ENCODE results near the gene ANKRD63.

The ANKRD63 gene

DNA sequence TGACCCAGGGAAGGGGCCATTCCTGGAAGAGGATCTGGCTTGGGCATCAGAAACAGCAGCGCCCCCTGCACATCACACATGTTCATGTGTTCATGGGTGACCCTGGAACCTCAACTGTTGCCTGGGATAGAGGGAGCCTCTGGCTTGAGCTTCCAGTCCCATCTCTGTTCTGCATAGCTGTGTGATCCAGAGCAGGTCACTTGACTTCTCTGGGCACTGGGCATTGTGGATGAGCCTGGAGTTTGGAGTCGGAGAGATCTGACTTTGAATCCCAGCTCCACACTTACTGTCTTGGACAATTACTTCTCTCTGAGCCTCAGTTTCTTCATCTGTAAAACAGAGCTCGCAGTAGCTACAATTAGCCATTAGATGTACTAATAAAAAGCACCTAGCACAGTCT lies 28.4 kb downstream of the ANKRD63 start:
- H3K23ac ChIP-seq (ENCODE audit: low read length in 2 of 2), result no peak overlapping the region
- no peak overlapping the region for H3K14ac ChIP-seq (ENCODE audit: low read length in 2 of 2)
- no peak for DNase-seq
- H2AK5ac ChIP-seq (ENCODE audit: low read length, severe bottlenecking), result no peak overlapping the region
- peaks cover 52% of the 10 kb centered on the region for H3K4me1 ChIP-seq (ENCODE audit: control insufficient read depth, insufficient read depth, low read depth, low read length)
- no peak overlapping the region for H3K4me2 ChIP-seq (ENCODE audit: low read length, poor library complexity, severe bottlenecking)
- H4K8ac ChIP-seq (ENCODE audit: low read length), result no peak overlapping the region
- H2BK15ac ChIP-seq (ENCODE audit: low read depth, poor library complexity, severe bottlenecking), result no peak overlapping the region
- no peak overlapping the region for H2BK12ac ChIP-seq (ENCODE audit: low read length in 2 of 2)
- H3K27ac ChIP-seq (ENCODE audit: low read length, poor library complexity, severe bottlenecking), result no peak overlapping the region
- H2BK120ac ChIP-seq (ENCODE audit: low read depth, low read length), result no peak overlapping the region
- H2BK5ac ChIP-seq (ENCODE audit: low read depth, low read length, poor library complexity, severe bottlenecking), result no peak overlapping the region
- H3K9ac ChIP-seq (ENCODE audit: low read length), result no peak overlapping the region
- H2AFZ ChIP-seq (ENCODE audit: low read depth, low read length), result no peak overlapping the region
- H3K79me1 ChIP-seq (replicated peaks; ENCODE audit: low read length, poor library complexity, severe bottlenecking), result peaks cover 1% of the 10 kb centered on the region
- H3K18ac ChIP-seq (ENCODE audit: low read depth in 1 of 2, low read length in 2 of 2), result no peak overlapping the region
- H3K36me3 ChIP-seq (ENCODE audit: control insufficient read depth in 1 of 2, insufficient read depth in 2 of 2, low read depth in 1 of 2, low read length in 2 of 2), result no peaks in the 10 kb centered on the region
- H4K91ac ChIP-seq (ENCODE audit: low read length), result no peak overlapping the region
- peaks cover 0 to 63% of the 10 kb centered on the region in 2 experiments for H3K27me3 ChIP-seq (ENCODE audit: control insufficient read depth in 1 of 2, insufficient read depth in 1 of 2, low read length in 2 of 2)
- H3K4me3 ChIP-seq (ENCODE audit: insufficient read depth in 1 of 2, low read depth in 1 of 2, low read length in 2 of 2), result no peak overlapping the region
- H3K4ac ChIP-seq (ENCODE audit: low read depth in 1 of 2, low read length in 2 of 2), result no peak overlapping the region
- H3K9me3 ChIP-seq (ENCODE audit: control insufficient read depth, low read length), result no peaks in the 10 kb centered on the region
- 98% methylated on average over 3 of the region's 3 CpGs for WGBS

DNA sequence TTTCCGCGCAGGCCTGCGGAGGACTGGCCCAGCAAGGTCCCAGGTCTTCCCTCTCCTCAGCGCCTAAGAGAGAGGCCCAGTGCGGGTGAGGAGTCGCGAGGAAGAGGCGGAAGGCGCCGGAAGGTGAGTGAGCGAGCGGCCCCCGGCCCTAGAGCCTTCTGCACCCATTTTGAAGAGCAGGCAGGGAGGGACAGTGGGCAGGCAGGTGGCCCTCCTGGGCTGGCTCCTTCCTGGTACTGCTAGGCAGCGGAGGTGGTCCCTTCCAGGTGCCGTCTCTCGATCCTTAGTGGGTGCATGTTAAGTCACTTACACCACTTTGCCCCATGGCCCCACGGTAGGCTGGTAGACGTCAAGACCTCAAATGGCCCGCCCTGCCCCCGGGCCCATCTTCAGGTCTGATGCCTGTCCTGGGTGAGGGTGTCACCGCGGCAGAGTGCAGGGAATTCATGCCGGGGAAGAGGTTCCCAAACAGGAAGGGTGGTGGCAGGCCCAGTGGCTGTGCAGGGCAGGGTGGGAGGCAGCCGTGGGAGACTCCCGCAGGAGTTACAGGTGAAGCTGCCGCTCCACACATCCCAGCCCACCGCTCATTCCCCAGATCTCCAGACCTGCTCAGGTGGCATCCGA lies 29.6 kb downstream of the ANKRD63 start:
- Histone ChIP-seq H3K23ac (ENCODE audit: low read length in 2 of 2) (peak overlapping the region in 1 of 2 experiments; percentile 57), H2BK12ac (ENCODE audit: low read length in 2 of 2) (no peak overlapping the region), H3K27me3 (ENCODE audit: control insufficient read depth in 1 of 2, insufficient read depth in 1 of 2, low read length in 2 of 2) (peaks cover 0 to 67% of the 10 kb centered on the region in 2 experiments), H3K4me3 (ENCODE audit: insufficient read depth in 1 of 2, low read depth in 1 of 2, low read length in 2 of 2) (peak overlapping the region; percentile 63 to 72), H2BK5ac (ENCODE audit: low read depth, low read length, poor library complexity, severe bottlenecking) (no peak overlapping the region), H2AFZ (ENCODE audit: low read depth, low read length) (no peak overlapping the region), H3K18ac (ENCODE audit: low read depth in 1 of 2, low read length in 2 of 2) (no peak overlapping the region), H3K4ac (ENCODE audit: low read depth in 1 of 2, low read length in 2 of 2) (no peak overlapping the region), H2BK15ac (ENCODE audit: low read depth, poor library complexity, severe bottlenecking) (no peak overlapping the region), H3K36me3 (ENCODE audit: control insufficient read depth in 1 of 2, insufficient read depth in 2 of 2, low read depth in 1 of 2, low read length in 2 of 2) (no peaks in the 10 kb centered on the region), H3K14ac (ENCODE audit: low read length in 2 of 2) (no peak overlapping the region), H3K9ac (ENCODE audit: low read length) (peak overlapping the region; percentile 32), H3K79me1 (replicated peaks; ENCODE audit: low read length, poor library complexity, severe bottlenecking) (peaks cover 1% of the 10 kb centered on the region), H2BK120ac (ENCODE audit: low read depth, low read length) (no peak overlapping the region), H3K27ac (ENCODE audit: low read length, poor library complexity, severe bottlenecking) (no peak overlapping the region), H2AK5ac (ENCODE audit: low read length, severe bottlenecking) (no peak overlapping the region), H3K9me3 (ENCODE audit: control insufficient read depth, low read length) (no peaks in the 10 kb centered on the region), H3K4me1 (ENCODE audit: control insufficient read depth, insufficient read depth, low read depth, low read length) (peaks cover 44% of the 10 kb centered on the region), H4K91ac (ENCODE audit: low read length) (no peak overlapping the region), H3K4me2 (ENCODE audit: low read length, poor library complexity, severe bottlenecking) (peak overlapping the region; percentile 95), H4K8ac (ENCODE audit: low read length) (no peak overlapping the region)
- 48% methylated on average over 27 of the region's 28 CpGs for WGBS
- no peak for DNase-seq

DNA sequence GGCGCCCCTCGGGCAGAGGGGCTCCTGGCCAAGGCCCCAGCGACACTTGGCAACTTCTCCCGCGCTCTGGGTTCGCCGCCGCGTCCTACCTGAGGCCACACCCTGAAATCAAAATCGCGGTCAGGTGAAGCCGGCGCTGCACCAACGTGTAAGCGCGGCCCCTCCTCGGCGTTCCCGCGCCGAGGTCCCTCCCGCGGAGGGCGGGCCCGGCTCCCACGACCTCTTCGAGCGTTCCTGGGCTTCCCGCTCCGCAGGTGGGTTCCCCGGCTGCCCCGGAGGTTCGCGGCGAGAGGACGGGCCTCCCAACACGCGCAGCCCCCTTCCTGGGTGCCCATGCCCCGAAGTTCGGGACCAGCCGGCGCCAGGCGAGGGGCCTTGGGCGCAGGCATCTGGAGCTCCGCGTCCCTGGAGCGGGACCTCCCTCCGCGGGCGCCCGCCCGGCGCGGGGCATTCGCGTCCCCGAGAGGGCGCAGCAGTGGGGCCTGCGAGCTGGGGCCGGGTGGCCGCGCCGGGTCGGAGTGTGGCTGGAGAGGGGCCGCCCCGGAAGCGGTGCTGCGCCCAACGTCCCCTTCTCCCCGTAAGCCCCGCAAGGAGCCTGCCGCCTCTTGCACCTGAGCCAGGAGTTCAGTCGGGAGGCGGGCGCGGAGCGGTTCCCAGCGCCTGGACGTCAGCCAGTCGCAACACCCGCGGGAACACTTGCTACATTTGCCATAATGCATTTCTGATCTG lies 30.3 kb downstream of the ANKRD63 start:
- Histone ChIP-seq H2BK120ac (ENCODE audit: low read depth, low read length) (peak overlapping the region; percentile 11), H3K4me3 (ENCODE audit: insufficient read depth in 1 of 2, low read depth in 1 of 2, low read length in 2 of 2) (peak overlapping the region; percentile 63 to 72), H3K18ac (ENCODE audit: low read depth in 1 of 2, low read length in 2 of 2) (no peak overlapping the region), H3K14ac (ENCODE audit: low read length in 2 of 2) (peak overlapping the region in 1 of 2 experiments; percentile 45), H3K23ac (ENCODE audit: low read length in 2 of 2) (no peak overlapping the region), H2BK15ac (ENCODE audit: low read depth, poor library complexity, severe bottlenecking) (peak overlapping the region; percentile 54), H3K27ac (ENCODE audit: low read length, poor library complexity, severe bottlenecking) (no peak overlapping the region), H2AFZ (ENCODE audit: low read depth, low read length) (peak overlapping the region; percentile 47), H3K79me1 (replicated peaks; ENCODE audit: low read length, poor library complexity, severe bottlenecking) (peaks cover 1% of the 10 kb centered on the region), H3K9me3 (ENCODE audit: control insufficient read depth, low read length) (no peaks in the 10 kb centered on the region), H3K4me1 (ENCODE audit: control insufficient read depth, insufficient read depth, low read depth, low read length) (peaks cover 37% of the 10 kb centered on the region), H3K36me3 (ENCODE audit: control insufficient read depth in 1 of 2, insufficient read depth in 2 of 2, low read depth in 1 of 2, low read length in 2 of 2) (no peaks in the 10 kb centered on the region), H4K91ac (ENCODE audit: low read length) (no peak overlapping the region), H3K4me2 (ENCODE audit: low read length, poor library complexity, severe bottlenecking) (peak overlapping the region; percentile 95), H2BK5ac (ENCODE audit: low read depth, low read length, poor library complexity, severe bottlenecking) (no peak overlapping the region), H3K27me3 (ENCODE audit: control insufficient read depth in 1 of 2, insufficient read depth in 1 of 2, low read length in 2 of 2) (peaks cover 0 to 71% of the 10 kb centered on the region in 2 experiments), H3K9ac (ENCODE audit: low read length) (peak overlapping the region; percentile 32), H4K8ac (ENCODE audit: low read length) (no peak overlapping the region), H2BK12ac (ENCODE audit: low read length in 2 of 2) (peak overlapping the region in 1 of 2 experiments; percentile 33), H3K4ac (ENCODE audit: low read depth in 1 of 2, low read length in 2 of 2) (no peak overlapping the region), H2AK5ac (ENCODE audit: low read length, severe bottlenecking) (no peak overlapping the region)
- WGBS, result 6% methylated on average over 78 of the region's 82 CpGs
- DNase-seq, result no peak

DNA sequence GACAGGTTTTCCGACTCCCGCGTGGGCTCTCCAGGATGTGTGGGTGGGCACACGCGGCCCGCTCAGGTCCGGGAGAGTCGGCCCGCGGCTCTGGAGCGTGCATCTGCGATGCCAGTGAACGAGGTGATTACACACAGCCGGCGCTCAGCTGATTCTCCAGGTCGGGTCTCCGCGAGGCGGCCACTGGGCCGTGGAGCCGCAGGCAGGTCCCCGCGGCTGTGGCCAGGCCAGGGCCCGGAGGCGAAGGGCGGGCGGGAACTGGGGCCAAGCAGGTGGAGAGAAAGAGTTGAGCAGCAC lies 30.8 kb downstream of the ANKRD63 start:
- peak overlapping the region; percentile 11 for H2BK120ac ChIP-seq (ENCODE audit: low read depth, low read length)
- H3K4me2 ChIP-seq (ENCODE audit: low read length, poor library complexity, severe bottlenecking), result peak overlapping the region; percentile 95
- H2AK5ac ChIP-seq (ENCODE audit: low read length, severe bottlenecking), result no peak overlapping the region

More for the DNA sequence above, 30.8 kb downstream of the ANKRD63 start:
- no peak overlapping the region for H4K91ac ChIP-seq (ENCODE audit: low read length)
- peaks cover 1% of the 10 kb centered on the region for H3K79me1 ChIP-seq (replicated peaks; ENCODE audit: low read length, poor library complexity, severe bottlenecking)
- H3K36me3 ChIP-seq (ENCODE audit: control insufficient read depth in 1 of 2, insufficient read depth in 2 of 2, low read depth in 1 of 2, low read length in 2 of 2), result no peaks in the 10 kb centered on the region
- WGBS, result 28% methylated on average over 25 of the region's 27 CpGs
- no peak overlapping the region for H3K23ac ChIP-seq (ENCODE audit: low read length in 2 of 2)
- no peak overlapping the region for H4K8ac ChIP-seq (ENCODE audit: low read length)
- no peak overlapping the region for H3K4ac ChIP-seq (ENCODE audit: low read depth in 1 of 2, low read length in 2 of 2)
- H3K27ac ChIP-seq (ENCODE audit: low read length, poor library complexity, severe bottlenecking), result no peak overlapping the region
- no peaks in the 10 kb centered on the region for H3K9me3 ChIP-seq (ENCODE audit: control insufficient read depth, low read length)
- peaks cover 0 to 75% of the 10 kb centered on the region in 2 experiments for H3K27me3 ChIP-seq (ENCODE audit: control insufficient read depth in 1 of 2, insufficient read depth in 1 of 2, low read length in 2 of 2)
- no peak overlapping the region for H2BK5ac ChIP-seq (ENCODE audit: low read depth, low read length, poor library complexity, severe bottlenecking)
- no peak overlapping the region for H3K18ac ChIP-seq (ENCODE audit: low read depth in 1 of 2, low read length in 2 of 2)
- H3K14ac ChIP-seq (ENCODE audit: low read length in 2 of 2), result no peak overlapping the region
- H3K4me3 ChIP-seq (ENCODE audit: insufficient read depth in 1 of 2, low read depth in 1 of 2, low read length in 2 of 2), result peak overlapping the region in 1 of 2 experiments; percentile 63
- no peak overlapping the region for H2AFZ ChIP-seq (ENCODE audit: low read depth, low read length)
- H2BK12ac ChIP-seq (ENCODE audit: low read length in 2 of 2), result no peak overlapping the region
- peaks cover 32% of the 10 kb centered on the region for H3K4me1 ChIP-seq (ENCODE audit: control insufficient read depth, insufficient read depth, low read depth, low read length)
- H3K9ac ChIP-seq (ENCODE audit: low read length), result no peak overlapping the region
- no peak for DNase-seq
- peak overlapping the region; percentile 54 for H2BK15ac ChIP-seq (ENCODE audit: low read depth, poor library complexity, severe bottlenecking)

Data from mesenchymal stem cell (in vitro differentiated cells and primary cell).